Measurements from ENCODE around the gene TRIO. TPM values are rescaled to one million over a fixed set of nuclear protein-coding genes. Genes with fewer than 3 reads are reported as not detected.

Gene TRIO
- total and polyA plus RNA-seq, 5 experiments from 2014 or later: 0.69 to 8.3 (median 4.0) TPM; not detected in 1

GRCh38 chr5:14269395-14269794, 126.3 kb downstream of the TRIO start:
- H3K4me3 Mint-ChIP-seq: no peak overlapping the region
- POLR2A ChIA-PET: no interaction called here
- H3K27ac Mint-ChIP-seq: no peak overlapping the region
- peaks cover 0 to 47% (median 16%) of the 10 kb centered on the region in 5 donors for H3K27me3 Mint-ChIP-seq
- ATAC-seq: no peak
- DNase-seq: no peak
- no peaks in the 10 kb centered on the region for H3K9me3 Mint-ChIP-seq
- H3K4me1 Mint-ChIP-seq: peaks cover 3 to 9% (median 6%) of the 10 kb centered on the region in 4 donors
- no peaks in the 10 kb centered on the region for H3K36me3 Mint-ChIP-seq

- no peaks in the 10 kb centered on the region for H3K9me3 Mint-ChIP-seq
- peaks cover 0 to 51% (median 16%) of the 10 kb centered on the region in 5 donors for H3K27me3 Mint-ChIP-seq
- H3K4me3 Mint-ChIP-seq: no peak overlapping the region
- DNase-seq (peak in 2 of 10 donors; percentile 14 to 23), ATAC-seq (no peak)
- H3K36me3 Mint-ChIP-seq: no peaks in the 10 kb centered on the region
- H3K27ac Mint-ChIP-seq: no peak overlapping the region
- POLR2A ChIA-PET: no interaction called here
- H3K4me1 Mint-ChIP-seq: peaks cover 0 to 3% (median 0%) of the 10 kb centered on the region in 4 donors
Observed at GRCh38 chr5:14270209-14270702, 127.1 kb downstream of the TRIO start.

- no peak overlapping the region for H3K4me3 Mint-ChIP-seq
- no peaks in the 10 kb centered on the region for H3K9me3 Mint-ChIP-seq
- ATAC-seq (no peak), DNase-seq (no peak)
- no peaks in the 10 kb centered on the region for H3K36me3 Mint-ChIP-seq
- POLR2A ChIA-PET: no interaction called here
- H3K27me3 Mint-ChIP-seq: peaks cover 1 to 43% (median 14%) of the 10 kb centered on the region in 5 donors
- H3K27ac Mint-ChIP-seq: no peak overlapping the region
- H3K4me1 Mint-ChIP-seq: peaks cover 0 to 6% (median 2%) of the 10 kb centered on the region in 4 donors
Observed at GRCh38 chr5:14272548-14273205, 129.5 kb downstream of the TRIO start.

- no peak for DNase-seq
- Mint-ChIP-seq H3K27me3 (peaks cover 1 to 37% (median 12%) of the 10 kb centered on the region in 5 donors), H3K36me3 (no peaks in the 10 kb centered on the region), H3K9me3 (no peaks in the 10 kb centered on the region), H3K27ac (no peak overlapping the region), H3K4me1 (peaks cover 0 to 6% (median 2%) of the 10 kb centered on the region in 4 donors), H3K4me3 (no peak overlapping the region)
- POLR2A ChIA-PET: no interaction called here
- ATAC-seq: no peak
Observed at GRCh38 chr5:14273207-14273767, 130.1 kb downstream of the TRIO start.

GRCh38 chr5:14276380-14276779, 133.2 kb downstream of the TRIO start:
- H3K27me3 Mint-ChIP-seq: peaks cover 1 to 20% (median 8%) of the 10 kb centered on the region in 5 donors
- no peak for ATAC-seq
- H3K4me1 Mint-ChIP-seq: peaks cover 0 to 6% (median 2%) of the 10 kb centered on the region in 4 donors

GRCh38 chr5:14277385-14278320, 134.5 kb downstream of the TRIO start:
- DNase-seq: no peak
- Mint-ChIP-seq H3K27me3 (peaks cover 1 to 20% (median 6%) of the 10 kb centered on the region in 5 donors), H3K9me3 (no peaks in the 10 kb centered on the region), H3K27ac (no peak overlapping the region), H3K36me3 (no peaks in the 10 kb centered on the region), H3K4me3 (no peak overlapping the region), H3K4me1 (peaks cover 0 to 6% (median 2%) of the 10 kb centered on the region in 4 donors)
- peak in 1 of 2 donors; percentile 25 for ATAC-seq
- POLR2A ChIA-PET: no interaction called here

More at GRCh38 chr5:14276380-14276779, 133.2 kb downstream of the TRIO start:
- Mint-ChIP-seq H3K27ac (no peak overlapping the region), H3K36me3 (no peaks in the 10 kb centered on the region), H3K4me3 (no peak overlapping the region), H3K9me3 (no peaks in the 10 kb centered on the region)
- DNase-seq: no peak
- POLR2A ChIA-PET: no interaction called here

- Mint-ChIP-seq H3K4me1 (peaks cover 0 to 6% (median 2%) of the 10 kb centered on the region in 4 donors), H3K4me3 (no peak overlapping the region), H3K27me3 (peaks cover 1 to 10% (median 2%) of the 10 kb centered on the region in 5 donors), H3K9me3 (no peaks in the 10 kb centered on the region), H3K36me3 (no peaks in the 10 kb centered on the region), H3K27ac (no peak overlapping the region)
- POLR2A ChIA-PET: no interaction called here
- no peak for ATAC-seq
- DNase-seq: no peak
Observed at GRCh38 chr5:14280294-14280854, 137.2 kb downstream of the TRIO start.

GRCh38 chr5:14281746-14282181, 138.6 kb downstream of the TRIO start:
- Mint-ChIP-seq H3K4me1 (peaks cover 0 to 17% (median 2%) of the 10 kb centered on the region in 4 donors), H3K27ac (no peak overlapping the region), H3K36me3 (no peaks in the 10 kb centered on the region), H3K4me3 (no peak overlapping the region), H3K27me3 (peaks cover 0 to 6% (median 0%) of the 10 kb centered on the region in 5 donors), H3K9me3 (no peaks in the 10 kb centered on the region)
- no peak for ATAC-seq
- no peak for DNase-seq
- POLR2A ChIA-PET: no interaction called here

GRCh38 chr5:14283139-14283538, 140.0 kb downstream of the TRIO start:
- no peak for ATAC-seq
- Mint-ChIP-seq H3K27me3 (peaks cover 0 to 4% (median 0%) of the 10 kb centered on the region in 5 donors), H3K9me3 (no peaks in the 10 kb centered on the region), H3K36me3 (no peaks in the 10 kb centered on the region), H3K4me3 (no peak overlapping the region), H3K4me1 (peaks cover 0 to 18% (median 0%) of the 10 kb centered on the region in 4 donors), H3K27ac (no peak overlapping the region)
- no peak for DNase-seq
- POLR2A ChIA-PET: no interaction called here

- DNase-seq (no peak), ATAC-seq (no peak)
- Mint-ChIP-seq H3K36me3 (no peaks in the 10 kb centered on the region), H3K4me3 (no peak overlapping the region), H3K4me1 (peaks cover 0 to 18% (median 0%) of the 10 kb centered on the region in 4 donors), H3K27ac (no peak overlapping the region), H3K27me3 (peaks cover 0 to 3% (median 0%) of the 10 kb centered on the region in 5 donors), H3K9me3 (no peaks in the 10 kb centered on the region)
- POLR2A ChIA-PET: no interaction called here
Observed at GRCh38 chr5:14284392-14285148, 141.4 kb downstream of the TRIO start.

- ATAC-seq: no peak
- H3K4me1 Mint-ChIP-seq: peaks cover 0 to 18% (median 0%) of the 10 kb centered on the region in 4 donors
- POLR2A ChIA-PET: no interaction called here
- H3K27me3 Mint-ChIP-seq: no peaks in the 10 kb centered on the region
- H3K27ac Mint-ChIP-seq: no peak overlapping the region
- no peak overlapping the region for H3K4me3 Mint-ChIP-seq
- no peaks in the 10 kb centered on the region for H3K9me3 Mint-ChIP-seq
- DNase-seq: no peak
- H3K36me3 Mint-ChIP-seq: no peaks in the 10 kb centered on the region
Observed at GRCh38 chr5:14286007-14286406, 142.9 kb downstream of the TRIO start.
